OCI-LY7 (cell line): Measurements from ENCODE around the gene DNASE1L3. TPM values are rescaled to one million over a fixed set of nuclear protein-coding genes. Genes with fewer than 3 reads are reported as not detected.

Experiments
- BruUV-seq: library from RNA; stranded (reverse); fragments of 400-500 nt; replicated peaks from 2 replicates; lab custom pipeline; 2021; lab: Mats Ljungman, UMichigan
- CTCF ChIA-PET: fragments of 300-600 bp; sonication (Branson Sonifier 250); formaldehyde crosslinking; loops from one replicate; lab custom pipeline; 2022; ENCODE audit warnings: antibody characterized with exemption; ENCODE audit not compliant: unreplicated experiment; lab: Charles Lee
- POLR2A ChIA-PET: fragments of 300-600 bp; sonication (Branson Sonifier 250); formaldehyde crosslinking; loops from one replicate; lab custom pipeline; 2022; ENCODE audit warnings: antibody characterized with exemption; lab: Charles Lee
- DNase-seq: peaks from one replicate; pipeline ENCODE4 v3.0.0-alpha.2; 2015; ENCODE audit warnings: low spot score
- H2AFZ ChIP-seq: fragments of 200-600 bp; sonication (generic), shearing (Covaris generic); 2 replicates; pipeline ENCODE4 v1.6.1; 2014; ENCODE audit warnings: mild to moderate bottlenecking, antibody characterized with exemption, low read length, moderate library complexity
- H3K27ac ChIP-seq: fragments of 200-600 bp; sonication (generic); 2 replicates; pipeline ENCODE4 v1.5.1; 2014; ENCODE audit warnings: mixed run types, low read depth, mild to moderate bottlenecking, moderate library complexity, low read length, inconsistent platforms; ENCODE audit not compliant: poor library complexity, severe bottlenecking
- H3K36me3 ChIP-seq: fragments of 200-600 bp; sonication (generic); 2 replicates; pipeline ENCODE4 v1.6.1; 2014; ENCODE audit warnings: mild to moderate bottlenecking, antibody characterized with exemption, low read length, moderate library complexity, mixed read lengths; ENCODE audit not compliant: insufficient read depth
- H3K4me1 ChIP-seq: fragments of 200-600 bp; sonication (generic); 2 replicates; pipeline ENCODE4 v1.5.1; 2014; ENCODE audit warnings: mild to moderate bottlenecking, low read length; ENCODE audit not compliant: insufficient read depth, poor library complexity, severe bottlenecking
- H3K4me2 ChIP-seq: fragments of 200-600 bp; sonication (generic); 2 replicates; pipeline ENCODE4 v1.6.1; 2014; ENCODE audit warnings: mild to moderate bottlenecking, low read length
- H3K4me3 ChIP-seq: fragments of 200-600 bp; sonication (generic); 2 replicates; pipeline ENCODE4 v1.5.1; 2014; ENCODE audit warnings: mild to moderate bottlenecking, low read depth, low read length; ENCODE audit not compliant: poor library complexity, severe bottlenecking
- H3K79me2 ChIP-seq: fragments of 200-600 bp; sonication (generic); 2 replicates; pipeline ENCODE4 v1.6.1; 2016; ENCODE audit warnings: low read depth, mild to moderate bottlenecking, low read length, moderate library complexity, mixed read lengths; ENCODE audit not compliant: insufficient read depth
- H3K9me2 ChIP-seq: fragments of 200-600 bp; sonication (generic); 2 replicates; pipeline ENCODE4 v1.6.1; 2016; ENCODE audit warnings: mild to moderate bottlenecking, low read length, mixed read lengths; ENCODE audit not compliant: insufficient read depth
- H3K9me3 ChIP-seq: fragments of 200-600 bp; sonication (generic); 2 replicates; pipeline ENCODE4 v1.6.1; 2014; ENCODE audit warnings: mild to moderate bottlenecking, mixed run types, low read length, mixed read lengths
- H4K20me1 ChIP-seq: fragments of 200-600 bp; sonication (generic); 2 replicates; pipeline ENCODE4 v1.6.1; 2014; ENCODE audit warnings: mild to moderate bottlenecking, antibody characterized with exemption, low read length, moderate library complexity, mixed read lengths; ENCODE audit not compliant: insufficient read depth
- CTCF ChIP-seq: fragments of 200-600 bp; sonication (generic); conservative IDR thresholded peaks from 2 replicates; pipeline ENCODE4 v1.5.1; 2014; ENCODE audit warnings: mild to moderate bottlenecking, antibody characterized with exemption, low read length, moderate library complexity, mixed read lengths
- EZH2phosphoT487 ChIP-seq: fragments of 200-600 bp; sonication (generic); IDR thresholded peaks from 2 replicates; pipeline ENCODE4 v1.6.1; 2018; ENCODE audit warnings: low read depth, borderline replicate concordance, mild to moderate bottlenecking, mixed run types, antibody characterized with exemption, low read length, moderate library complexity, mixed read lengths
- intact Hi-C: fragments of 100-400 bp; cut with micrococcal nuclease; formaldehyde crosslinking; loops from one replicate; pipeline ENCODE4 v1.10.0; 2022; ENCODE audit not compliant: unreplicated experiment
- total RNA-seq, 2 experiments: library from RNA; depleted of rRNA in 1 of 2; stranded (reverse); fragments of >200 nt in 1 of 2; shearing (Covaris generic) in 1 of 2; gene quantifications; 2 replicates each; pipeline ENCODE4 v1.2.3, GENCODE V29; 2014 to 2022

The DNASE1L3 gene
- total RNA-seq, 2 experiments from 2014 or later, result 1.3 TPM; not detected in 1

- Histone ChIP-seq H3K79me2 (no peaks in the 10 kb centered on the region), H3K36me3 (no peaks in the 10 kb centered on the region), H3K4me3 (no peak overlapping the region), H3K9me2 (no peaks in the 10 kb centered on the region), H3K27ac (no peak overlapping the region), H3K9me3 (no peaks in the 10 kb centered on the region), H3K4me1 (no peaks in the 10 kb centered on the region), H2AFZ (no peak overlapping the region), H3K4me2 (no peak overlapping the region), H4K20me1 (no peaks in the 10 kb centered on the region)
- BruUV-seq, result no TSS peak
- intact Hi-C loops, result no loop called here
- CTCF ChIA-PET, result no interaction called here
- no peak for TF ChIP-seq CTCF
- TF ChIP-seq EZH2phosphoT487, result no peak
- POLR2A ChIA-PET, result no interaction called here
- DNase-seq, result no peak
Observed at GRCh38 chr3:58169371-58169770, 41.4 kb downstream of the DNASE1L3 start.

DNA sequence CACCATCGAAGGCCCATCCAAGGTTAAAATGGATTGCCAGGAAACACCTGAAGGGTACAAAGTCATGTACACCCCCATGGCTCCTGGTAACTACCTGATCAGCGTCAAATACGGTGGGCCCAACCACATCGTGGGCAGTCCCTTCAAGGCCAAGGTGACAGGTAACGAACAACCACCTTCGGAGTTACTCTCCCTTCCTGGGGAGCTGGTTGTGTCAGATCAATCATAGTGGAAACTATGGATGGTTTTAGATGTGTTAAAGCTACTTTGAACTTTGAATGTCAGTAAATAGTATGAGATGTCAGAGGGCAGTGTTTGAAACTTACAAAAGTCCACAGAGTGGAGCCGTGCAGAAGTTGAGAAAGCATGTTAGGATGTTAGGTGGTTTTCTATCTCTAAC lies 42.3 kb downstream of the DNASE1L3 start:
- no peaks in the 10 kb centered on the region for H3K9me2 ChIP-seq
- no peak overlapping the region for H3K4me2 ChIP-seq
- ChIA-PET POLR2A (interaction anchor here (0.6 kb wide), 1 partner anchor 169 kb away, joined by 3 read pairs; no protein-coding TSS in a partner anchor), CTCF (no interaction called here)
- no peak overlapping the region for H3K4me3 ChIP-seq
- no peak for DNase-seq
- H3K27ac ChIP-seq, result no peak overlapping the region
- no peaks in the 10 kb centered on the region for H3K9me3 ChIP-seq
- TF ChIP-seq CTCF (no peak), EZH2phosphoT487 (no peak)
- no peaks in the 10 kb centered on the region for H3K79me2 ChIP-seq
- no TSS peak for BruUV-seq
- no peaks in the 10 kb centered on the region for H4K20me1 ChIP-seq
- intact Hi-C loops, result no loop called here
- no peak overlapping the region for H2AFZ ChIP-seq
- peaks cover under 1% of the 10 kb centered on the region; the same call in 1 of the 2 replicates for H3K36me3 ChIP-seq
- no peaks in the 10 kb centered on the region for H3K4me1 ChIP-seq
